HG03025 (cell line): ENCODE measurements around the gene PPARG.
"Not testable (repeated sequence)": the region's sequence is repeated elsewhere in the genome, so short reads cannot be mapped to it uniquely, and the experiment has no call there.

ENCODE experiments used
- ATAC-seq: cut with Tn5 transposase; IDR thresholded peaks from one replicate; pipeline ENCODE4 v1.9.1; 2021; ENCODE audit warnings: mild to moderate bottlenecking, moderate library complexity; ENCODE audit not compliant: unreplicated experiment, low FRiP score

PPARG gene

GRCh38 chr3:12370758-12371157 lies 81.9 kb downstream of the PPARG start:
- ATAC-seq, result no peak

- ATAC-seq, result no peak
Measured at GRCh38 chr3:12371525-12372140, 82.8 kb downstream of the PPARG start.

GRCh38 chr3:12372741-12373280 lies 83.9 kb downstream of the PPARG start:
- no peak for ATAC-seq

GRCh38 chr3:12375572-12375971 lies 86.7 kb downstream of the PPARG start:
- no peak for ATAC-seq

- ATAC-seq, result no peak
Measured at GRCh38 chr3:12379640-12380429, 91.0 kb downstream of the PPARG start.

GRCh38 chr3:12380461-12380860 lies 91.6 kb downstream of the PPARG start:
- no peak for ATAC-seq

GRCh38 chr3:12381199-12381598 lies 92.3 kb downstream of the PPARG start:
- no peak for ATAC-seq

- no peak for ATAC-seq
Measured at GRCh38 chr3:12383218-12383617, 94.3 kb downstream of the PPARG start.

GRCh38 chr3:12384451-12385233 lies 95.8 kb downstream of the PPARG start:
- no peak for ATAC-seq

- not testable (repeated sequence) for ATAC-seq
Measured at GRCh38 chr3:12386514-12387291, 97.8 kb downstream of the PPARG start.

GRCh38 chr3:12388185-12388584 lies 99.3 kb downstream of the PPARG start:
- ATAC-seq, result no peak

GRCh38 chr3:12392101-12392878 lies 103.4 kb downstream of the PPARG start:
- ATAC-seq, result no peak

- no peak for ATAC-seq
Measured at GRCh38 chr3:12393894-12394293, 105.0 kb downstream of the PPARG start.

- no peak for ATAC-seq
Measured at GRCh38 chr3:12394569-12395271, 105.8 kb downstream of the PPARG start.

- peak; percentile 97 for ATAC-seq
Measured at GRCh38 chr3:12395349-12396012, 106.6 kb downstream of the PPARG start.

GRCh38 chr3:12396471-12396870 lies 107.6 kb downstream of the PPARG start:
- ATAC-seq, result no peak

GRCh38 chr3:12399226-12399625 lies 110.4 kb downstream of the PPARG start:
- no peak for ATAC-seq

GRCh38 chr3:12400616-12401194 lies 111.8 kb downstream of the PPARG start:
- ATAC-seq, result no peak
